ENCODE measurements around the gene SULT2A1. TPM values are rescaled to one million over a fixed set of nuclear protein-coding genes. Genes with fewer than 3 reads are reported as not detected.
"Not testable (repeated sequence)": the region's sequence is repeated elsewhere in the genome, so short reads cannot be mapped to it uniquely, and the experiment has no call there.

Gene SULT2A1
- total RNA-seq, 1 experiment from 2014 or later: not detected

GRCh38 chr19:47890865-47891621, 4.9 kb upstream of the SULT2A1 start:
- CTCF ChIA-PET: no interaction called here
- intact Hi-C loops (cut with micrococcal nuclease; ENCODE audit: unreplicated experiment): no loop called here
- BruUV-seq (replicated peaks): no TSS peak
- peaks cover 9% of the 10 kb centered on the region for H3K27me3 Mint-ChIP-seq (ENCODE audit: unreplicated experiment)
- no peak for DNase-seq
- H3K9me3 Mint-ChIP-seq (ENCODE audit: low read depth, unreplicated experiment): peaks cover 3% of the 10 kb centered on the region
- no peaks in the 10 kb centered on the region for H3K36me3 Mint-ChIP-seq (ENCODE audit: insufficient read depth, unreplicated experiment)
- no peak overlapping the region for H3K4me3 Mint-ChIP-seq (ENCODE audit: low read depth, unreplicated experiment)
- TF ChIP-seq CTCF (IDR thresholded peaks at IDR 0.05; ENCODE audit: unreplicated experiment): no peak
- no peak overlapping the region for H3K27ac Mint-ChIP-seq (ENCODE audit: unreplicated experiment)
- peaks cover under 1% of the 10 kb centered on the region for H3K4me1 Mint-ChIP-seq (ENCODE audit: low read depth, unreplicated experiment)

- no TSS peak for BruUV-seq (replicated peaks)
- no peak overlapping the region for H3K4me3 Mint-ChIP-seq (ENCODE audit: low read depth, unreplicated experiment)
- H3K4me1 Mint-ChIP-seq (ENCODE audit: low read depth, unreplicated experiment): peaks cover 11% of the 10 kb centered on the region
- TF ChIP-seq CTCF (IDR thresholded peaks at IDR 0.05; ENCODE audit: unreplicated experiment): no peak
- CTCF ChIA-PET: interaction anchor here (0.6 kb wide), 1 partner anchor 263 kb away, joined by 3 read pairs; no protein-coding TSS in a partner anchor
- no peak overlapping the region for H3K27ac Mint-ChIP-seq (ENCODE audit: unreplicated experiment)
- intact Hi-C loops (cut with micrococcal nuclease; ENCODE audit: unreplicated experiment): no loop called here
- H3K36me3 Mint-ChIP-seq (ENCODE audit: insufficient read depth, unreplicated experiment): no peaks in the 10 kb centered on the region
- no peak for DNase-seq
- H3K27me3 Mint-ChIP-seq (ENCODE audit: unreplicated experiment): peaks cover 54% of the 10 kb centered on the region
- no peaks in the 10 kb centered on the region for H3K9me3 Mint-ChIP-seq (ENCODE audit: low read depth, unreplicated experiment)
These were observed 1.1 kb downstream of the SULT2A1 start for GRCh38 chr19:47885067-47885463.

- Mint-ChIP-seq H3K27me3 (ENCODE audit: unreplicated experiment) (peaks cover 73% of the 10 kb centered on the region), H3K9me3 (ENCODE audit: low read depth, unreplicated experiment) (peaks cover 2% of the 10 kb centered on the region), H3K36me3 (ENCODE audit: insufficient read depth, unreplicated experiment) (no peaks in the 10 kb centered on the region), H3K4me1 (ENCODE audit: low read depth, unreplicated experiment) (peaks cover 11% of the 10 kb centered on the region), H3K27ac (ENCODE audit: unreplicated experiment) (no peak overlapping the region), H3K4me3 (ENCODE audit: low read depth, unreplicated experiment) (no peak overlapping the region)
- CTCF ChIA-PET: interaction anchor here (0.5 kb wide), 2 partner anchors 9 to 529 kb away, joined by 3 to 4 read pairs; no protein-coding TSS in a partner anchor
- intact Hi-C loops (cut with micrococcal nuclease; ENCODE audit: unreplicated experiment): no loop called here
- BruUV-seq (replicated peaks): no TSS peak
- no peak for TF ChIP-seq CTCF (IDR thresholded peaks at IDR 0.05; ENCODE audit: unreplicated experiment)
- DNase-seq: no peak
These were observed 3.2 kb downstream of the SULT2A1 start for GRCh38 chr19:47882890-47883289.

GRCh38 chr19:47881757-47882156, 4.4 kb downstream of the SULT2A1 start:
- H3K27ac Mint-ChIP-seq (ENCODE audit: unreplicated experiment): no peak overlapping the region
- H3K36me3 Mint-ChIP-seq (ENCODE audit: insufficient read depth, unreplicated experiment): no peaks in the 10 kb centered on the region
- H3K4me3 Mint-ChIP-seq (ENCODE audit: low read depth, unreplicated experiment): no peak overlapping the region
- BruUV-seq (replicated peaks): no TSS peak
- H3K4me1 Mint-ChIP-seq (ENCODE audit: low read depth, unreplicated experiment): peaks cover 11% of the 10 kb centered on the region
- no peak for TF ChIP-seq CTCF (IDR thresholded peaks at IDR 0.05; ENCODE audit: unreplicated experiment)
- intact Hi-C loops (cut with micrococcal nuclease; ENCODE audit: unreplicated experiment): no loop called here
- H3K27me3 Mint-ChIP-seq (ENCODE audit: unreplicated experiment): peaks cover 78% of the 10 kb centered on the region
- CTCF ChIA-PET: interaction anchor here (0.5 kb wide), 1 partner anchor 35 kb away, joined by 3 read pairs; no protein-coding TSS in a partner anchor
- DNase-seq: no peak
- H3K9me3 Mint-ChIP-seq (ENCODE audit: low read depth, unreplicated experiment): peaks cover 2% of the 10 kb centered on the region

- H3K9me3 Mint-ChIP-seq (ENCODE audit: low read depth, unreplicated experiment); H3K36me3 Mint-ChIP-seq (ENCODE audit: insufficient read depth, unreplicated experiment); intact Hi-C loops (cut with micrococcal nuclease; ENCODE audit: unreplicated experiment); DNase-seq; H3K4me1 Mint-ChIP-seq (ENCODE audit: low read depth, unreplicated experiment); H3K27ac Mint-ChIP-seq (ENCODE audit: unreplicated experiment); CTCF ChIA-PET; H3K4me3 Mint-ChIP-seq (ENCODE audit: low read depth, unreplicated experiment); BruUV-seq (replicated peaks): not testable (repeated sequence)
- H3K27me3 Mint-ChIP-seq (ENCODE audit: unreplicated experiment): peaks cover 72% of the 10 kb centered on the region
These were observed 6.7 kb downstream of the SULT2A1 start for GRCh38 chr19:47879385-47879784.
